ENCODE data around the gene UBE2J1. TPM values are rescaled to one million over a fixed set of nuclear protein-coding genes. Genes with fewer than 3 reads are reported as not detected.

The UBE2J1 gene
- total RNA-seq, 1 donor from 2014 or later, result 31.5 TPM

GRCh38 chr6:89378628-89379027 lies 26.1 kb upstream of the UBE2J1 start:
- Mint-ChIP-seq H3K27ac (ENCODE audit: unreplicated experiment) (no peak overlapping the region), H3K36me3 (ENCODE audit: unreplicated experiment) (no peaks in the 10 kb centered on the region), H3K9me3 (ENCODE audit: unreplicated experiment) (no peaks in the 10 kb centered on the region), H3K4me1 (ENCODE audit: low read depth, unreplicated experiment) (peaks cover 18% of the 10 kb centered on the region), H3K4me3 (ENCODE audit: unreplicated experiment) (no peak overlapping the region), H3K27me3 (ENCODE audit: unreplicated experiment) (no peaks in the 10 kb centered on the region)
- no peak for DNase-seq
- TF ChIP-seq, protein P1, sequence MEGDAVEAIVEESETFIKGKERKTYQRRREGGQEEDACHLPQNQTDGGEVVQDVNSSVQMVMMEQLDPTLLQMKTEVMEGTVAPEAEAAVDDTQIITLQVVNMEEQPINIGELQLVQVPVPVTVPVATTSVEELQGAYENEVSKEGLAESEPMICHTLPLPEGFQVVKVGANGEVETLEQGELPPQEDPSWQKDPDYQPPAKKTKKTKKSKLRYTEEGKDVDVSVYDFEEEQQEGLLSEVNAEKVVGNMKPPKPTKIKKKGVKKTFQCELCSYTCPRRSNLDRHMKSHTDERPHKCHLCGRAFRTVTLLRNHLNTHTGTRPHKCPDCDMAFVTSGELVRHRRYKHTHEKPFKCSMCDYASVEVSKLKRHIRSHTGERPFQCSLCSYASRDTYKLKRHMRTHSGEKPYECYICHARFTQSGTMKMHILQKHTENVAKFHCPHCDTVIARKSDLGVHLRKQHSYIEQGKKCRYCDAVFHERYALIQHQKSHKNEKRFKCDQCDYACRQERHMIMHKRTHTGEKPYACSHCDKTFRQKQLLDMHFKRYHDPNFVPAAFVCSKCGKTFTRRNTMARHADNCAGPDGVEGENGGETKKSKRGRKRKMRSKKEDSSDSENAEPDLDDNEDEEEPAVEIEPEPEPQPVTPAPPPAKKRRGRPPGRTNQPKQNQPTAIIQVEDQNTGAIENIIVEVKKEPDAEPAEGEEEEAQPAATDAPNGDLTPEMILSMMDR (IDR thresholded peaks at IDR 0.05; ENCODE audit: partially characterized antibody, unreplicated experiment), result no peak

DNA sequence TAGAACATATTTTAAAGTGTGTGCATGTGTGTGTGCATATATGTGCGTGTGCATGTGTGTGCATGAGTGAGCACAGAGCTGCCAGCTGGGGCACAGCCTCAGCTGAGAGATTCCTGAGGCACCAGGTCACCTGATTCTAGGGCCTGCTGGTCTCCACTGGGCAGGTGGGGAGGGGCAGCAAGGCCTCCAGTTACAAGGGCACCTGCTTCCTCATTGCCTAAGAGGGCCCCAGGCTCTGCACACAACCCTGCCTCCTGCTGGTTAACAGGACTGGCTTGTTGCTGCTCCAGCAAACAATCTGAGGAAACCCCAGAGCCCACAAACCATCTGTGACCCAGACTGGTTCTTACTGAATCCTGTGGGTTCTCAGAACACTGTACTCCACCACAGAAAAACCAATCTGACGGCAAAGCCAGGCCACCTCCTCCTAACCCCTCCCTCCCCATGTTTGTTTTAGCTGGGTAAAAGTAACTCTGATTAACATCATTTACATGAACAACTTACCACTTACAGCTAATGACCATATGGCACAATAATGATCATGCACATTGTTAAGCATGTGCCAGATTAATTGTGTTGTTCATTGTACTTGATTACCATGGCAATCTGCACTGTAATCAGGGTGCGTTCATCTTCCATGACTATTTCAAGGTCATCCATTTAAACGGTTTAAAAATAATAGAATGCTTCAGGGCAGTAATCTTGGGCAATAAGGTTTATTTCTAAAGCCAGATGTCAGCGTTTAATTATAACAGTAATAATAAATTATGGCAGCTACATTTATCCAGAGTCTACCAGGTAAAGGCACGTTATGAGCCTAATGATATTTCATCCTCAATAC lies 23.1 kb upstream of the UBE2J1 start:
- DNase-seq, result peak; percentile 76
- H3K36me3 Mint-ChIP-seq (ENCODE audit: unreplicated experiment), result no peaks in the 10 kb centered on the region
- peak overlapping the region; percentile 88 for H3K27ac Mint-ChIP-seq (ENCODE audit: unreplicated experiment)
- no peaks in the 10 kb centered on the region for H3K27me3 Mint-ChIP-seq (ENCODE audit: unreplicated experiment)
- peak overlapping the region; percentile 22 for H3K4me3 Mint-ChIP-seq (ENCODE audit: unreplicated experiment)
- TF ChIP-seq, protein P1 (IDR thresholded peaks at IDR 0.05; ENCODE audit: partially characterized antibody, unreplicated experiment), result no peak
- no peaks in the 10 kb centered on the region for H3K9me3 Mint-ChIP-seq (ENCODE audit: unreplicated experiment)
- peaks cover 18% of the 10 kb centered on the region for H3K4me1 Mint-ChIP-seq (ENCODE audit: low read depth, unreplicated experiment)

DNA sequence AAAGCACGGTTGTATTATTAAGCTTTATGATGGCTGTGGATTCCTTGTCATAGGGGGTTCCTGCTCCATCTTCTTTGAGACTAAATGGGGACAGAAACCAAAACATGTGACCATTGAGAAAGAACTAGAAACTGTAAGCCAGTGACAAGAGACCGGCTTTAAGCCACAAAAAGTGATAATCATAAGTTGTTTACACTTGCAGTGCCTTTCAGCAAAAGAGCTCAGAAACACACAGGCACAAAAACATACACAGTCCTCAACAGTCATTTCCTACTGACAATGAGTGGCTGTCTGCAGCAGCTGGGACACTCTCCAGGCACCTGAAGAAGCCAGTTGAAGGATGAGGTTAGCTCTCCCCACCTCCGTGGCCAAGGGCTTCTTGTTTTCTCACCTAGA lies 20.0 kb upstream of the UBE2J1 start:
- Mint-ChIP-seq H3K4me3 (ENCODE audit: unreplicated experiment) (no peak overlapping the region), H3K9me3 (ENCODE audit: unreplicated experiment) (no peaks in the 10 kb centered on the region), H3K36me3 (ENCODE audit: unreplicated experiment) (no peaks in the 10 kb centered on the region), H3K27me3 (ENCODE audit: unreplicated experiment) (peaks cover 3% of the 10 kb centered on the region), H3K4me1 (ENCODE audit: low read depth, unreplicated experiment) (peaks cover 13% of the 10 kb centered on the region), H3K27ac (ENCODE audit: unreplicated experiment) (no peak overlapping the region)
- no peak for DNase-seq
- TF ChIP-seq, protein P1 (IDR thresholded peaks at IDR 0.05; ENCODE audit: partially characterized antibody, unreplicated experiment), result no peak

DNA sequence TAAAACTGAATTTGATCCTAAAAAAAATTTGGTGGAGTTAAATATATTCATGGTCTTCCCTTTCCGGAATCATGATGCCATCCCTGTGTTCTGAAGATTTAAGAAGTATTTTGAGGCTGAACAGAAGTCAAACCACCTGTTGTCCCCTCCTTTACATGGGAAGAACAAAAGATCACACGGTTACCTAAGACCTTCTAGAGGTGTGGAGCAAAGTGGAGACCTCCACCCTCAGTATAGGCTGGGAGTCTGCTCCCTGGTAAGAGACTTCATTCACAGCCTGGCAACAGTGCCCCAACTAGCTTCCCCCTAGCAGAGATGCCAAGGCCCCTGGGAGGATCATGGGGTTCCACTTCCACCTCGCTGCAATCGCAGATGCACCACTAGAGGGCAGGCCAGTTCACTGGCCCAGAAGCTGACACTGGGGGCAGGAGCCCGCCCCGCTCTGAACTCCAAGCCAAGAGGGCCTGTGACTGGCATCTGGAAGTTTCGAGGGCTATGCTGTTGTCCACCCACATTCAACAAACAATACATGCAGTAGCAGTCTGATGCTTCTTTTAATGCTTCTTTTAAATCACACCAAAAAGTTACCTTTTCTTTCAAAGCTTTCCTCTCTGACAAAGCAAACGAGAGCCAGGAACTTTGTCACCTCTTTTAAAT lies 19.5 kb upstream of the UBE2J1 start:
- Mint-ChIP-seq H3K9me3 (ENCODE audit: unreplicated experiment) (no peaks in the 10 kb centered on the region), H3K36me3 (ENCODE audit: unreplicated experiment) (no peaks in the 10 kb centered on the region), H3K4me3 (ENCODE audit: unreplicated experiment) (no peak overlapping the region), H3K27ac (ENCODE audit: unreplicated experiment) (no peak overlapping the region), H3K4me1 (ENCODE audit: low read depth, unreplicated experiment) (peaks cover 13% of the 10 kb centered on the region), H3K27me3 (ENCODE audit: unreplicated experiment) (peaks cover 3% of the 10 kb centered on the region)
- TF ChIP-seq, protein P1 (IDR thresholded peaks at IDR 0.05; ENCODE audit: partially characterized antibody, unreplicated experiment), result peak; percentile 94
- peak; percentile 84 for DNase-seq

- H3K9me3 Mint-ChIP-seq (ENCODE audit: unreplicated experiment), result no peaks in the 10 kb centered on the region
- H3K36me3 Mint-ChIP-seq (ENCODE audit: unreplicated experiment), result no peaks in the 10 kb centered on the region
- H3K4me3 Mint-ChIP-seq (ENCODE audit: unreplicated experiment), result no peak overlapping the region
- no peak overlapping the region for H3K27ac Mint-ChIP-seq (ENCODE audit: unreplicated experiment)
- TF ChIP-seq, protein P1 (IDR thresholded peaks at IDR 0.05; ENCODE audit: partially characterized antibody, unreplicated experiment), result no peak
- H3K27me3 Mint-ChIP-seq (ENCODE audit: unreplicated experiment), result peaks cover 3% of the 10 kb centered on the region
- H3K4me1 Mint-ChIP-seq (ENCODE audit: low read depth, unreplicated experiment), result no peaks in the 10 kb centered on the region
- DNase-seq, result no peak
These were observed 16.5 kb upstream of the UBE2J1 start for GRCh38 chr6:89368999-89369398.
